ENCODE measurements around the gene RFX3.
"Not testable (repeated sequence)": the region's sequence is repeated elsewhere in the genome, so short reads cannot be mapped to it uniquely, and the experiment has no call there.

The RFX3 gene

GRCh38 chr9:3342159-3342777 is 183.5 kb downstream of the RFX3 start:
- no peak for DNase-seq

DNA sequence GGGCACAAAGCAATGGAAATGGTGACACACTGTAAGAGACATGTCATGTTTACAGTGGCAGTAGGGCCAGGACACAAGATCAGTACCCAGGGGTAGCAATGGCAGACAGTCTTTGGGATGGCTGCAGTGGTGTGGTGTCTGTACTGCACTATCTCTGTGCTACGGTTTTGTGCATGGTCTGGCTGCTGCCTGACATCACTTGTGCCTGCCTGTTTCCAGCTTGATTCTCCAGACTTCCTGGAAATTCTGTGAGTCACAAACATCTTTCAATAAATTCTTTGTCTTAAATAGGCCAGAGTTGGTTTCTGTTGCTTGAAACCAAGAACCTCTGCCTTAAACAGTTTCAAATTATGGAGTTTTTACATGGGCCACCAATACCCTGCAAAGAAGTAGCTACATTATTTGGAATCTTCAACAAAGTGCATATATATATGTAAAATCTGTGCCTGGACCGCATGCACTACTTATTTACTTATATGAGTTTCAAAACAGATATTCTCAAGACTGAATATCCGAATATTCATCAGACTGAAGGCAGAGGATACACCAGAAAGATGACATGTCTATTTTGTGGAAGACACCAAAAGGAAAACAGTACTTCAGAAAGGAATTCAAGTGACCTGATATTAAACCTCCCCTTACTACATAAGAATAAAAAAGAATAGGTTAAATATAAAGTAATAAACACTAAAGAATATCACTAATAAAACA is 188.1 kb downstream of the RFX3 start:
- DNase-seq, result peak in 1 of 2 donors; percentile 15

DNA sequence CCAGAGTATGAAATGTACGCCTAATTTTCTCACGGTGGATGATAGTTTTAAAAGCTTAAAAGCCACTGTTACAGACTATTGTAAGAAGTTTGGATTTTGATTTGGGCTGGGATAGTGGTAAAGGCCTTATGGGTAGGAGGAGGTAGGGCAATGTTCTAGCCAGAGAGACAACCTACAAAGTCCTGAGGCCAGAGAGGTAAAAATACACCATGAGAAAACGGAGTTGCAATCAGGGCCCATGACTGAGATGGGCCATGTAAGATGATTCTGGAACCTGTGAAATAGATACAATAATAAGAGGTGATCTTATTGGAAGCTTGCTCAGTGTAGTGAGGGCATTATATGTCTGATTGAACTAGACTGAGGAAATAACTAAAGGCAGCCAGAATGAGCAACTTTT is 188.8 kb downstream of the RFX3 start:
- DNase-seq, result no peak

DNA sequence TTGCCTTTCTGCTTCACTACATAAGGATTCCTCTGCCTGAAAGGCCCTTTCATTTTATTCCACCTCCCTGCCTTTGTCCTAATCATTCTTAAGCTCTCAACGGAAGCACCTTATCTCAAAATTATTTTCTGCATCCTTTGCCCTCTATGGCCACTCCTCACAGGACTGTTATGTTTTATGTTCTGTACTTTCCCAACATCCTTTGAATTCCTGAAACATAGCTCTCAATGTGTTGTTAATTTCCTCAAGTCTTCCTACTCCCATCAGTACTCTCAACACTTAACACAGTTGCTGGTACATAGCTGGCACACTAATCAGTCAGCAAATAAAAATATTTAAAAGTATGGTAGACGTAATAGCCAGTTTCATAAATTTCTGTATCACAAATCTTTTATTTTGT is 193.0 kb downstream of the RFX3 start:
- DNase-seq, result no peak

DNA sequence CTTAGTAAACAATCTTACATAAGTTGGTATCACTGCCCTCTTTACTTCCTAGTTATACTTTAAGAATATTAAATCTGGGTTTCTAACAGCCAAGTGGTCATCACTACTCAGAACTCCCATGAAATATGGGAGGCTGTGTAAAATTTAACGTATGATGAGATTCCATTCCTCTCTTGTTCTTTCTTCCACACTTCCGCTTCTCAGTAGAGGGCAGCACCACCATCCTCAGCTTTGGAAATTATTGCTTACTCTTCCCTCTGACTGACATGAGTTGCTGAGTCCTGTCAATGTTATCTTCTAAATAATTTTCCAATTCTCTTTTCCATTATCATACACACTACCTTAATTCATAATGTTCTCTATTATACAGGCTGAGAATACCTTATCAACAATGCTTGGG is 194.0 kb downstream of the RFX3 start:
- peak in 1 of 2 donors; percentile 6 for DNase-seq

- DNase-seq, result no peak
Measured at GRCh38 chr9:3330792-3331420, 194.9 kb downstream of the RFX3 start.

GRCh38 chr9:3329361-3329760 is 196.4 kb downstream of the RFX3 start:
- DNase-seq, result no peak

GRCh38 chr9:3323714-3324113 is 202.1 kb downstream of the RFX3 start:
- DNase-seq, result no peak

DNA sequence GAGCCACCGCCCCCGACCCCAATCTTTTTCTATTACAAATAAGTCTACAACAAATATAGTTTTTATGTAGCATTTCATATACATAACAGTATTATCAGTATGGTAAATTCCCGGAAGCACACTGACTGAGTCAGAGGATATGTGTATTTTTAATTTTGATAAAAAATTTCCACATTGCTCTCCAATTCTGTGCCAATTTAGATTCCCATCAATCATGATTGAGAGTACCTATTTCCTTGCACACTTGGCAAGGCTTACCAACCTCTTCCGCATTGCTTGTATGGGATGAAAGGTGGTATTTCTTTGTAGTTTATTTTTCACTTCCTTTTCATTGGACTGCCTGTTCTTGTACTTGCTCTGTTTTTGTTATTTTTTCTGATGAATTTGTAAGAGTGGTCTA is 204.6 kb downstream of the RFX3 start:
- no peak for DNase-seq

GRCh38 chr9:3312595-3312994 is 213.2 kb downstream of the RFX3 start:
- not testable (repeated sequence) for DNase-seq

DNA sequence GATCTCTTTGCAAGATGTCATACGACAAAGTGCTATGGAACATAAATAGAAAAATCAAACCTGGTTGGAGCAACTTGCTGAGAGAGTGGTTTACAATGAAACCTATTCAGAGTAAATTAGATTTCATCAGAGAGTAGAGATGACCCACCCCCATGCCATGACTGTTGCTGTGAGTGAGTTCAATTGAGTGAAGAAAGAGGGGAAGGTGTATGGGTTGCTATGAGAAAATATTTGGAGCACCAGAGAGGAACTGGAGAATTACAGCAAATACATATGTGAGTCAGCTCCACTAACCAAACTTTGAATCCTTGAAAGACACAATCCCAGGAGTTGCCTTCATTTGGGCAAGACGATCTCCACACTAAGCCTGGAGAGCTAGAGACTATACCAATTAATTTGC is 217.2 kb downstream of the RFX3 start:
- DNase-seq, result no peak

DNA sequence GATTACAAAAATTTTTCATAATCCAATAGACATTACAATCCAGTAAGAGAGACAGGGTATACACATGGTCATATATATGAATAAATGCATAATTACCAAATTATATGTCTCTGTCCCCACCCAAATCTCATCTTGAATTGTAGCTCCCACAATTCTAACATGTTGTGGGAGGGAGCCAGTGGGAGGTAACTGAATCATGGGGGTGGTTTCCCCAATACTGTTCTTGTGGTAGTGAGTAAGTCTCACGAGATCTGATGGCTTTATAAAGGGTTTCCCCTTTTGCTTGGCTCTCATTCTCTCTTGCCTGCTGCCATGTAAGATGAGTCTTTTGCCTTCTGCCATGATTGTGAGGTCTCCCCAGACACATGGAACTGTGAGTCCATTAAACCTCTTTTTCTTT is 221.4 kb downstream of the RFX3 start:
- peak in 1 of 2 donors; percentile 33 for DNase-seq

- no peak for DNase-seq
Measured at GRCh38 chr9:3299872-3300271, 225.9 kb downstream of the RFX3 start.

GRCh38 chr9:3296536-3296935 is 229.3 kb downstream of the RFX3 start:
- DNase-seq, result no peak

GRCh38 chr9:3292311-3292710 is 233.5 kb downstream of the RFX3 start:
- DNase-seq, result no peak

GRCh38 chr9:3290231-3290840 is 235.5 kb downstream of the RFX3 start:
- no peak for DNase-seq

DNA sequence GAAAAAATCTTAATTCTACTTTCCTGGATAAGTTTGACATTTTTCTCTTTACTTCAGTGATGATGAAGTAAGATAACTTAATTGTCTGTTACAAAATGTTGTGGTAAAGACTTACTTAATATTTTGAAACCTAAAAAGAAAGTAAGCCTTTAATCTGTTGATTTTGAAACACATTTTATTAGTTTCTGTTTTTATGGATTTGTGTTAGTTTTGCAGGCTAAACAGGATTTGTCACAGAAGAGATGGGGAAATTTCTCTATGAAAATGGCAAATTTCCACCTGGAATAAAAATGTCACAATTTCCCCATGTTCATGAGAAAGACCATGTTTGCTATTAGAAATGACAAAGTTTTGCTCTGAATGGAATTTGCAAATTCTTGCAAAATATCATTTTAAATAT is 237.1 kb downstream of the RFX3 start:
- DNase-seq, result no peak

GRCh38 chr9:3285365-3286161 is 240.2 kb downstream of the RFX3 start:
- DNase-seq, result no peak

- no peak for DNase-seq
Measured at GRCh38 chr9:3282365-3282764, 243.4 kb downstream of the RFX3 start.

DNA sequence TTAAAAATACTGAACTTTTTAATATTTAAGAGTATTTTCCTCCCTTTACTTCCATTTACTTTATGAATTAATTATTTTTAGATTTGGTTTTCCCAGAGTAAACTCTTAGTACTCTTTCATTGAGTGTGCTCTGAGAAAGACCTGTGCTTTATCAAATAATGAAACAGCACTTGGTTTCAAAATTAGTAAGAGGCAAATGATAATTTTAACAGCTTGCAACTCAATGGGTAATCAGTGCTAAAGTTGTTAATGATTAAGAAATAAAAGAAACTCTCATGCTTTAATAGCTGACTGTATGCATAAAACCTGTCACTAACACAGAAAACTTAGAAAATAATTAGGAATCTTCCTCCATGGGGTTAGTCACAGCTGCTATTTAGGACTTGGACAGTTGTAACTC is 244.4 kb downstream of the RFX3 start:
- DNase-seq, result no peak

GRCh38 chr9:3277200-3277599 is 248.6 kb downstream of the RFX3 start:
- DNase-seq, result no peak

- no peak for DNase-seq
Measured at GRCh38 chr9:3271581-3271980, 254.2 kb downstream of the RFX3 start.

DNA sequence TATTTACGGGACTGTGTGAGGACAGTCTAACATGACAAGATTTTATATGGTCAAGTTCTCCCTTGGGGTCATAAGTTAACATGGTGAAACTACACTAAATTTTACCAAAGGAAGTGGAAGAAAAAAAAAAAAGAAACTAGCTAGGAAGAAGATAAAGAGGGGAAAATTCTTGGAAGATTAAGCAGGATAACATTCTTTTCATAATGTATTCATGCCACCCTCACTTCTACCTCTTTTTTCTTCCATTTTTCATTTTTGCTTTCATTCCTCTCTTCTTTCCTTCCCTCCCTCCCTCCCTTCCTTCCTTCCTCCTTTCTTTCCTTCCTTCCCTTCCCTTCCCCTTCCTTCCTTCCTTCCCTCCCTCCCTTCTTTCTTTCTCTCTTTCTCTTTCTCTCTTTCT is 254.6 kb downstream of the RFX3 start:
- no peak for DNase-seq

All from stimulated activated CD4-positive, alpha-beta T cell treated with anti-CD3 and anti-CD28 coated beads, Interleukin-2, amount 100 ng/mL, for 24 hours (primary cell).